GM12875 (cell line): ENCODE results near the gene PC.
"Not testable (repeated sequence)": the region's sequence is repeated elsewhere in the genome, so short reads cannot be mapped to it uniquely, and the experiment has no call there.

Source experiments
- H3K4me3 ChIP-seq: one replicate; pipeline ENCODE4 v1.5.1; 2011; ENCODE audit warnings: low read depth, low read length, control low read depth
- TF ChIP-seq, protein P1 (sequence below): IDR thresholded peaks from 2 replicates; pipeline ENCODE4 v1.5.1; 2011; ENCODE audit warnings: low read depth, mild to moderate bottlenecking, control low read depth, inconsistent platforms, low read length, moderate library complexity, borderline replicate concordance; ENCODE audit not compliant: insufficient read depth

PC gene

DNA sequence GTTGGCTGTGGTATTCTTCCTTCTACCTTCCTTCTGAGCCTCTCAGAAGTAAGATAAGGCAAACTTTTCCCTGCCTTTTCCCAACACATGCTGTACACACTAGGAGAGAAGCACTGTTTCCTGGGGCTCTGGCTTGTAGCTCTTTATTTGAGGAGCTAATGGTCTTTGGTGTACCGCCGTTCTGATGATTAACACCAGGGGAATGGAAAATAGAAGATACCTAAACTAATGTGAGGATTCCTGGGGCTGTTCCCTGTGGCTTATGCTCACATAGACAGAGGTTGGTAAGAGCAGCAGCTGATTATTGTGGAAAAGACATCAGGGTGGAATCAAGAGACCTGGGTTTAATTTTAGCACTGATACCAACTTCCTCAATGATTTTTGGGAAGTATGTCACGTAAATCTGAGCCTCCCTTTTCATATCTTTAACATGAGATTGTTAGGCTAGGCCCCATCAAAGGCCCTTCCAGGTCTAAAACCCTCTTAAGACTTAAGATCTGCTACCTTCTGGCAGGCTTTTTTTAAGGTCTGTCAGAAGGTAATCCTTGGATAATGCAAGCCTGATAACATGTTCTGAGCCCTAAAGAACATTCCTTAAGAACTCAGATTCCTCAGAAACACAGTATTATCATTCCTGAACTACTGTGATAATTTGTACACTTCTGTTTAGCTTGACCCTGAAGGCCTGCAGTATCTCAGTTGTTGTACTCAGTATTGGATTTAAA lies 139.8 kb downstream of the PC start:
- H3K4me3 ChIP-seq = no peak overlapping the region
- TF ChIP-seq, protein P1, sequence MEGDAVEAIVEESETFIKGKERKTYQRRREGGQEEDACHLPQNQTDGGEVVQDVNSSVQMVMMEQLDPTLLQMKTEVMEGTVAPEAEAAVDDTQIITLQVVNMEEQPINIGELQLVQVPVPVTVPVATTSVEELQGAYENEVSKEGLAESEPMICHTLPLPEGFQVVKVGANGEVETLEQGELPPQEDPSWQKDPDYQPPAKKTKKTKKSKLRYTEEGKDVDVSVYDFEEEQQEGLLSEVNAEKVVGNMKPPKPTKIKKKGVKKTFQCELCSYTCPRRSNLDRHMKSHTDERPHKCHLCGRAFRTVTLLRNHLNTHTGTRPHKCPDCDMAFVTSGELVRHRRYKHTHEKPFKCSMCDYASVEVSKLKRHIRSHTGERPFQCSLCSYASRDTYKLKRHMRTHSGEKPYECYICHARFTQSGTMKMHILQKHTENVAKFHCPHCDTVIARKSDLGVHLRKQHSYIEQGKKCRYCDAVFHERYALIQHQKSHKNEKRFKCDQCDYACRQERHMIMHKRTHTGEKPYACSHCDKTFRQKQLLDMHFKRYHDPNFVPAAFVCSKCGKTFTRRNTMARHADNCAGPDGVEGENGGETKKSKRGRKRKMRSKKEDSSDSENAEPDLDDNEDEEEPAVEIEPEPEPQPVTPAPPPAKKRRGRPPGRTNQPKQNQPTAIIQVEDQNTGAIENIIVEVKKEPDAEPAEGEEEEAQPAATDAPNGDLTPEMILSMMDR = no peak

DNA sequence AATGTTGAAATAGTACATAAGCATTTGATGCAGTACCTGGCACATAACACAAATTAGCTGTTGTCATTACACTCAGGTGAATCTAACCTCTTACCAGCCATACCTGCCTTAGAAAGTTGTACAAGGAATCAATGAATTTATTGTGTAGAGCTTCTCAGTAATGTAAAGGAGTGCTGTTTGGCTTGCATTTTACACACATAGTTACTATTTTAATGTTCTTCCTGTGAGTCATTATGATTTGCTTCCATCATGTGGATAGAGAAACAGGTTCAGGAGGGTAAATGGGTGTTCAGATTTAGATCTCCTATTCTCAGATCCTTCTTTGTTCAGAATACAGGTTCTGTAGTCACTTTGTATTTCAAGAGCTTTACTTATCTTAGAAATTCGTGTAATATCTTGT lies 142.5 kb downstream of the PC start:
- H3K4me3 ChIP-seq = no peak overlapping the region
- TF ChIP-seq, protein P1 = no peak

DNA sequence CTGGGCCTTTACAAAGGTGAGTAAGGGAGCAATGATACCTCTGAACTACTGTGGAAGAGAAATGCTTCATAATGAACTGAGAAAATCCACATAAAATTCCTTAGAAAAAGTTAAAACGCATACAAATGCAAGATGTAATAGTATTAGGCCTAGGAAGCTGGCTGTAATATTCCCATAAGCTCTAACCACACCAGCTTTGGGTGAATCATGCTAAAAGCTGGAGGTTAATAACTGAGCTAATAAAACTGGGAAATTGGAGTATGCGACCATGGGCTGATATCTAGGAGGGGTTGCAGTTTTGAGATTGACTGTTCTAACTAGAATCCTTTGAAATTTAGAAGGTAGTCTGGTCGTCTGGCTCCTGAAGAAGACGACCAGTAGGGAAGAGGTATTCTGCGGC lies 143.5 kb downstream of the PC start:
- TF ChIP-seq, protein P1 = no peak
- H3K4me3 ChIP-seq = no peak overlapping the region

DNA sequence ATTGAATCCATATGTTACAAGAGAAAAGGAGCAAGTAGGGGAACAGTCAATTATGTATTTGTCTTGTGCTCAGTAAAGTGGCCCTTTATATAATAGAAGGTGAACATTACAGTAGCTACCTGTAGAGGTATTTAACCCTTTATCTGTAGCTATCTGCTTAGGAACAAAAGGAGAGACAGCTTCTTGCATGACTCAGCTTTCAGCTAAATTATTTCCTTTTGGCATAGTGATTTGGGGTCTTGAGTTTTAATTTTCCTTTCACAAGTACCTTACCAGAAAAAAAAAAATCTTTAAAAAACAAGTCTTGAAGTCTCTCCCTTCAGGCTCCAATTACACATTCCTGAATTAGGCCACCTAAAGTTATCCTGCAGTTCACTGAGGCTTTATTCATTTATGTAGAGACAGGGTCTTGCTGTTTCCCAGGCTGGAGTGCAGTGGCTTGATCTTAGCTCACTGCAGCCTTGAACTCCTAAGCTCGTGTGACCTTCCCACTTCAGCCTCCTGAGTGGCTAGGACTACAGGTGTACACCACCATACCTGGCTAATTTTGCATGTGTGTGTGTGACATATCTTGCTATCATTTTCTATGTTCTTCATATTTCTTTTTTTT lies 147.5 kb downstream of the PC start:
- H3K4me3 ChIP-seq = no peak overlapping the region
- TF ChIP-seq, protein P1 = no peak

DNA sequence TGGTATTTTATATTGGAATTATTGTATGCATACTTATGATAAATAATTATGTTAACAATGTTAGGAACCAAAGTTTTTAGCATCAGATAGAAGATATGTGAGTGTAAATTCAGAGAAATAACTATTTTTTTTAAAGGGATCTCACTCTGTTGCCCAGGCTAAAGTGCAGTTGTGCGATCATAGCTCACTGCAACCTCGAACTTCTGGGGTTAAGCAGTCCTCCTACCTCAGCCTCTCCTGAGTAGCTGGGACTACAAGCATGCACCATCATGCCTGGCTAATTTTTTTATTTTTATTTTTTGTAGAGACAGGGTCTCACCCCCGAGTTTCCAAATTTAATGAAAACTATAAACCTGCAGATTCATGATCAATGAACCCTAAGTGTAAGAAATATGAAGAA lies 148.6 kb downstream of the PC start:
- H3K4me3 ChIP-seq = no peak overlapping the region
- TF ChIP-seq, protein P1 = no peak

DNA sequence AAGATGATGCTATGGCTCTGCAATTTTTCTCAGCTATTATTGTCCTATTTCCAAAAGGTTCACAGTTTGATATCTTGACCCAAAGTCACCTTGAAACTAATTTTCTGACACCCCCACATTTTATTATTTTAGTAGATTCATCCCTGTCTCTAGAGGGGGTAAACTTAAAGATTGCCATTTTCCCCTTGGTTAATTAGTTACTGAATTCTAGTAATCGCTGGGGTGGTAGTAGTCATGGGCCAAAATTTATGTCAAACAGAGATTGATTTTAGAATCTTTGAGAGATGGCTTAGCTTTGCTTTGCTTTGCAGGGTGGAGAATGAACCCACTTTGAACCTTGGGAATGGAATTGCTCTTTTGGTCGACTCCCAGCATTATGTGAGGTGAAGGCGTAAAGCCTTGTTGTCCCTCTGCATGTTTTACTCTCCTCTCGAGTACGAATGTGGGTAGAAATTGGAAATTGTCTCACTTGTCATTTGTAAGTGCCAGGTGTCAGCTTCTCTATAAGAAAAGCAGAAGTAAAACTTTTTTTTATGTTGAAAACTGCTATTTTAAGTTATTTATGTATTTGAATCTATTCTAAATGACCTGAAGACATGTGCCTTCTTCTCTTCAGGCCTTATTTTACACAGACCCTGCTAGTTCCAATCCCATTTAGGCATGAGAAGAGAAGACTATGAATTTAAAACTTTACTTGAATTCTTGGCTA lies 157.3 kb downstream of the PC start:
- no peak overlapping the region for H3K4me3 ChIP-seq
- TF ChIP-seq, protein P1 = no peak

DNA sequence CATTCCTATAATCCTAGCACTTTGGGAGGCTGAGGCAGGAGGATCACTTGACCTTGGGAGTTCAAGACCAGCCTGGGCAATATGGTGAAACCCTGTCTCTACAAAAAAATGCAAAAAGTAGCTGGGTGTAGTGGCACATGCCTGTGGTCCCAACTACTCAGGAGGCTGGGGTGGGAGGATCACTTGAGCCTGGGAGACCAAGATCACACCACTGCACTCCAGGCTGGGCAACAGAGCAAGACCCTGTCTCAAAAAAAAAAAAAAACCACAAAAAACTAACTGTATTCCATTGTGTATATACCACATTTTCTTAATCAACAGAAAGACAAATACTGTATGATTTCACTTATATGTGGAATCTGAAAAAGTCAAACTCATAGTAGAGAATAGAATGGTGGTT lies 158.4 kb downstream of the PC start:
- H3K4me3 ChIP-seq = not testable (repeated sequence)
